ENCODE data around the gene MOB3A. TPM values are rescaled to one million over a fixed set of nuclear protein-coding genes. Genes with fewer than 3 reads are reported as not detected.
A peak's percentile ranks its signal among the peaks of the same experiment; 100 is the strongest.
"Not testable (repeated sequence)": the region's sequence is repeated elsewhere in the genome, so short reads cannot be mapped to it uniquely, and the experiment has no call there.

Gene MOB3A
- total RNA-seq, 1 experiment from 2014 or later: 20.6 TPM

GRCh38 chr19:2108251-2109016 is 12.3 kb upstream of the MOB3A start:
- Histone ChIP-seq H3K27me3 (replicated peaks) (no peaks in the 10 kb centered on the region), H3K4me3 (no peak overlapping the region), H3K4me1 (replicated peaks) (no peaks in the 10 kb centered on the region), H3K36me3 (peaks cover 83% of the 10 kb centered on the region), H3K9me3 (replicated peaks) (peaks cover 7% of the 10 kb centered on the region; the same call in 1 of the 2 replicates), H3K27ac (no peak overlapping the region)
- no peak for DNase-seq (ENCODE audit: low read depth in 1 of 2, low spot score in 2 of 2)

GRCh38 chr19:2103045-2103707 is 7.0 kb upstream of the MOB3A start:
- no peaks in the 10 kb centered on the region for H3K27me3 ChIP-seq (replicated peaks)

DNA sequence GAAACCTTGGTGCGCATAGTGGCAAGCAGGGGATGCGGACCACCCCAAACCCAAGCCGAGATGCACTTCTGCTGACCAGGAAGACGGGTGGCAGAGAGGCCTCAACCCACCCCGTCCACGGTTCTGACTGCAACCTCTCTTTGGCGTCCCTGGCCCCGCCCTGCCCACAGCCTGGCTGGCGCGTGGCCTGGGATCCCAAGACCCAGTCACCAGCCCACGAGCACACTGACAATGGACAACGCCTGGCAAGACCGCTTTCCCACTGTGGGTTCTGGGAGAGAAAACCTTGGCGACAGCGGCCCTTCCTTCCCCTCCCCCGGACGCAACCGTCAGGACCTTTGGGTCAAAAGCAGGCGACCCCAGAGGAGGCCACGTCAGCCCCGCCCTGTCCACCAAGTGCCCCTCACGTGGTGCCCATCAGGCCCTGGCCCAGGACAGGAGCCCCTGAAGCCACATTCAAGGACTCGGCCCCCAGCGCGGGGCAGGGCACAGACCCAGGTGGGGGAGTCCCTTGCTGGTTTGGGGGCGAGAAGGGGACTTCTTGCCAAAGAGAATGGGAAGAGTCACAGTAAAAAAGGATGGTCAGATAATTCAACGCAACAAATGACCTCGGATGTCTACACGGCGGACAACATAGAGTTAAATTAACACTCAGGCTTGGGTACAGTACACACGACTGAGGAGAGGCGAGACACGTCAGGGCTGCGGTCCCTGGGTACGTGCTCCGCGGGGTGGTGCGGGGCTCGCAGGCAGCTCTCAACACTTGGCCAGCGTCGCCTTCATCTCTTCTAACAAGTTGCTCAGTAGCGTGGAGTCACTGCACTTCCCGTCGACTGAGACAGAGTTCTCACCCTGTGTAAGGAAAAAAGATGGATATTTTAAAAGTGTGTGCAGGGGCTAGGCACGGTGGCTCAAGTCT is 5.5 kb upstream of the MOB3A start:
- Histone ChIP-seq H3K36me3 (peaks cover 54% of the 10 kb centered on the region), H3K4me3 (no peak overlapping the region), H3K27ac (no peak overlapping the region), H3K9me3 (replicated peaks) (peaks cover 7% of the 10 kb centered on the region; the same call in 1 of the 2 replicates), H3K27me3 (replicated peaks) (no peaks in the 10 kb centered on the region), H3K4me1 (replicated peaks) (peaks cover 8% of the 10 kb centered on the region)
- no peak for DNase-seq (ENCODE audit: low read depth in 1 of 2, low spot score in 2 of 2)

More at GRCh38 chr19:2103045-2103707, 7.0 kb upstream of the MOB3A start:
- DNase-seq (ENCODE audit: low read depth in 1 of 2, low spot score in 2 of 2): no peak
- H3K4me3 ChIP-seq: no peak overlapping the region
- peaks cover 7% of the 10 kb centered on the region; the same call in 1 of the 2 replicates for H3K9me3 ChIP-seq (replicated peaks)
- no peak overlapping the region for H3K27ac ChIP-seq
- H3K36me3 ChIP-seq: peaks cover 66% of the 10 kb centered on the region
- no peaks in the 10 kb centered on the region for H3K4me1 ChIP-seq (replicated peaks)

DNA sequence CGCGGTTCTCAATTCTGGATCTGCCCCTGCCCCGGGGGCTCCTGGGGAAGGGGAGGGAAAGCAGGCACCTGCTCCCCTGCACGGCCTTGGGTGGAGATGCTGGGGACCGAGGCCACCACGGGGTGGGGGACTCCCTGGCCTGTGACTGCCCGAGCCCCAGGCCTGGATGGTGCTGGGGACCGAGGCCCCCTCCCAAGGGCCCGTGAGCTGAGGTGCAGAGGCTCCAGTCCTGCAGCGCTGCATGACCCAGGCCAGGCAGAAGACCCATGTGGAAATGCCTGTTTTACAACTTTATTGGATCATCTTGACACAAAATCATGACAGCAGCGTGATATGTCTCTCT is 4.6 kb upstream of the MOB3A start:
- Histone ChIP-seq H3K4me3 (no peak overlapping the region), H3K4me1 (replicated peaks) (peaks cover 8% of the 10 kb centered on the region), H3K27me3 (replicated peaks) (no peaks in the 10 kb centered on the region), H3K36me3 (peaks cover 44% of the 10 kb centered on the region), H3K9me3 (replicated peaks) (peaks cover 4% of the 10 kb centered on the region; the same call in 1 of the 2 replicates), H3K27ac (no peak overlapping the region)
- DNase-seq (ENCODE audit: low read depth in 1 of 2, low spot score in 2 of 2): no peak

DNA sequence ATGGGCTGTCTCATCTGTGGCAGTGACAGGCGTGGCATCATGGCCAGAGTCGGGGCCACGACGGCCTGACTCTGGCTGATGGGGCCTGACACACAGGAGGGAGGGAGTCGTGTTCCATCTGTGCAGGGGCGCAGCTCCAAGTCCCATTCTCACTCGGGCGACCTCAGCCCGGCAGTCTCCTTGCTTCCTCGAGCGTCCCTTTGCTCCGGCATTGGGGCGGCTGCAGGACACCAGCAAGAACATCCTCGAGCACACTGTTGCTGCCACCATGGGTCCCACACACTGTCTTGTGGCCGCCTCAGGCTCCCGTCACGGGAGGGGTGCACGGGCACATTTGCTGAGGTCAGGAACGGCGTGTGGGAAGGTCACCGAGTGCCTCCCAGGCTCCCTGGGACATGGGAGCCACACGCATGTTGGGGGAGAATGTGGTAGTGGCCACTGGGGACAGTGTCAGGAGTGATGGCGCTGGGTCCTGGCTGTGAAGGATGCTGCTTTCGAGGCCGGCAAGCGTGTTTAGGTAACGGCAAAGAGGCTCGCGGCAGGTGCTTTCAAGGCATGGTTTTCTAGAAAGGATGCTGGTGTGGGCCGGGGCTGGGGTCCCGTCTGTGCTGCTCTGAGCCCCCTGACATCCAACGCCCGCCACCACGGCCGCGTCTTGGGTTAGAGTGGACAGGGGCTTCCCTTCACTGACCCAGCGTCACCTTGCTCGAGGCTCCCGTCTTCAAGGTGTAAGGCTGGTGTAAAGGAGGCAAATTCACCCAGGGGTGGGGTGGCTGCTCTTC is 4.0 kb upstream of the MOB3A start:
- Histone ChIP-seq H3K27me3 (replicated peaks) (no peaks in the 10 kb centered on the region), H3K4me3 (no peak overlapping the region), H3K36me3 (peaks cover 38% of the 10 kb centered on the region), H3K9me3 (replicated peaks) (peaks cover 4% of the 10 kb centered on the region; the same call in 1 of the 2 replicates), H3K4me1 (replicated peaks) (peaks cover 10% of the 10 kb centered on the region), H3K27ac (no peak overlapping the region)
- DNase-seq (ENCODE audit: low read depth in 1 of 2, low spot score in 2 of 2): no peak

DNA sequence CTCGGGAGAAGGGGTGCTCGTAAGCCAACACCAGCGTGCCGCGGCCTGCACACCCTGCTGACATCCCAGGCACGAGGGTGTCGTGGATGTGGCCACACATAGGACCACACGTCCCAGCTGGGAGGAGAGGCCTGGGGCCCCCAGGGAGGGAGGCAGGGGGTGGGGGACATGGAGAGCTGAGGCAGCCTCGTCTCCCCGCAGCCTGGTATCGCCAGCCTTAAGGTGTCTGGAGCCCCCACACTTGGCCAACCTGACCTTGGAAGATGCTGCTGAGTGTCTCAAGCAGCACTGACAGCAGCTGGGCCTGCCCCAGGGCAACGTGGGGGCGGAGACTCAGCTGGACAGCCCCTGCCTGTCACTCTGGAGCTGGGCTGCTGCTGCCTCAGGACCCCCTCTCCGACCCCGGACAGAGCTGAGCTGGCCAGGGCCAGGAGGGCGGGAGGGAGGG is 3.0 kb upstream of the MOB3A start:
- no peak overlapping the region for H3K4me3 ChIP-seq
- H3K27me3 ChIP-seq (replicated peaks): no peaks in the 10 kb centered on the region
- H3K36me3 ChIP-seq: peaks cover 33% of the 10 kb centered on the region
- no peak overlapping the region for H3K27ac ChIP-seq
- peaks cover 21% of the 10 kb centered on the region for H3K4me1 ChIP-seq (replicated peaks)
- H3K9me3 ChIP-seq (replicated peaks): no peaks in the 10 kb centered on the region
- no peak for DNase-seq (ENCODE audit: low read depth in 1 of 2, low spot score in 2 of 2)

DNA sequence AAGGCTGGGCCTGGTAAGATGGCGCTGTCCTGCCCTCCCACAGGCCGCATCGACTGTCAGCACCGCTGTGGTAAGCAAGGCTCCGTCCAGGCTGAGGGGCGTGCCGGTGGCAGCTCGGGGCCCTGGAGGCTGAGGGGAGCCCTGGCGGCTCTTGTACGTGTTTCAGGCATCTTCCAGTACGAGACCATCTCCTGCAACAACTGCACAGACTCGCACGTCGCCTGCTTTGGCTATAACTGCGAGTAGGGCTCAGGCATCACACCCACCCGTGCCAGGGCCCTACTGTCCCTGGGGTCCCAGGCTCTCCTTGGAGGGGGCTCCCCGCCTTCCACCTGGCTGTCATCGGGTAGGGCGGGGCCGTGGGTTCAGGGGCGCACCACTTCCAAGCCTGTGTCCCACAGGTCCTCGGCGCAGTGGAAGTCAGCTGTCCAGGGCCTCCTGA is 1.8 kb upstream of the MOB3A start:
- Histone ChIP-seq H3K27me3 (replicated peaks) (no peaks in the 10 kb centered on the region), H3K4me1 (replicated peaks) (peaks cover 27% of the 10 kb centered on the region), H3K36me3 (peaks cover 38% of the 10 kb centered on the region), H3K27ac (no peak overlapping the region), H3K4me3 (no peak overlapping the region), H3K9me3 (replicated peaks) (no peaks in the 10 kb centered on the region)
- no peak for DNase-seq (ENCODE audit: low read depth in 1 of 2, low spot score in 2 of 2)

GRCh38 chr19:2097203-2097885 is 1.2 kb upstream of the MOB3A start:
- H3K27me3 ChIP-seq (replicated peaks): no peaks in the 10 kb centered on the region
- no peaks in the 10 kb centered on the region for H3K9me3 ChIP-seq (replicated peaks)
- no peak overlapping the region for H3K27ac ChIP-seq
- DNase-seq (ENCODE audit: low read depth in 1 of 2, low spot score in 2 of 2): peak in 1 of 2 experiments; percentile 16
- H3K4me3 ChIP-seq: peak overlapping the region; percentile 32
- peaks cover 36% of the 10 kb centered on the region for H3K36me3 ChIP-seq
- H3K4me1 ChIP-seq (replicated peaks): peaks cover 27% of the 10 kb centered on the region

GRCh38 chr19:2096480-2097202 is 515 bp upstream of the MOB3A start, which contains the start of gene IZUMO4:
Gene IZUMO4, plus strand, starts transcription at chr19:2096915. Its CDS starts 31 bp downstream, at chr19:2096946.
- H3K27ac ChIP-seq: peak within 1 kb of the TSS; percentile 66
- no peaks in the 10 kb centered on the region for H3K27me3 ChIP-seq (replicated peaks)
- H3K36me3 ChIP-seq: peaks cover 33% of the 10 kb centered on the region
- H3K9me3 ChIP-seq (replicated peaks): no peaks in the 10 kb centered on the region
- H3K4me1 ChIP-seq (replicated peaks): peaks cover 27% of the 10 kb centered on the region
- H3K4me3 ChIP-seq: peak within 1 kb of the TSS; percentile 64
- DNase-seq (ENCODE audit: low read depth in 1 of 2, low spot score in 2 of 2): peak; percentile 99

GRCh38 chr19:2091926-2092525 is 4.1 kb downstream of the MOB3A start:
- H3K27me3 ChIP-seq (replicated peaks); H3K27ac ChIP-seq: not testable (repeated sequence)

GRCh38 chr19:2089727-2090053 is 6.4 kb downstream of the MOB3A start:
- no peak overlapping the region for H3K4me3 ChIP-seq
- peaks cover 27% of the 10 kb centered on the region for H3K4me1 ChIP-seq (replicated peaks)
- no peak overlapping the region for H3K27ac ChIP-seq

More at GRCh38 chr19:2091926-2092525, 4.1 kb downstream of the MOB3A start:
- H3K9me3 ChIP-seq (replicated peaks); H3K4me3 ChIP-seq; DNase-seq (ENCODE audit: low read depth in 1 of 2, low spot score in 2 of 2): not testable (repeated sequence)
- Histone ChIP-seq H3K36me3 (peaks cover 16% of the 10 kb centered on the region), H3K4me1 (replicated peaks) (peaks cover 36% of the 10 kb centered on the region)

More at GRCh38 chr19:2089727-2090053, 6.4 kb downstream of the MOB3A start:
- no peaks in the 10 kb centered on the region for H3K9me3 ChIP-seq (replicated peaks)
- H3K36me3 ChIP-seq: peaks cover 25% of the 10 kb centered on the region
- H3K27me3 ChIP-seq (replicated peaks): no peaks in the 10 kb centered on the region
- no peak for DNase-seq (ENCODE audit: low read depth in 1 of 2, low spot score in 2 of 2)

Measured in SJSA1 (cell line).